ENCODE results near the gene GALNT17.

Gene GALNT17

DNA sequence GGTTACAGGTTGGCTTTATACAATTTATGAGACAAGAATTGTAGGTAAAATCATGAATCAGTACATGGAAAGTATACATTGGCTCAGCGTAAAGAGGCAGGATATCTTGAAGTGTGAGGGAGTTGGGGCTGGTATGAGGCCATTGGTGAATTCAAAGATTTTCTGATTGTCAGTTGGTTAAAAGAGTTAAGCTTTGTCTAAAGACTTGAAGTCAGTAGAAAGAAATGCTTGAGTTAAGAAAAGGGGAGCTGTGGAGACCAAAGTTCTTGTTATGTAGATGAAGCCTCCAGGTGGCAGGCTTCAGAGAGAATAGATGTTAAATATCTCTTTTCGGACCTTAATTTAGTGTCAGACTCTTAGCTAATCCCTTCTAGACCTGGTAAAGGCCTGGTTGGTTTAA is 341.0 kb downstream of the GALNT17 start:
- no peak for DNase-seq (ENCODE audit: low read depth)
- no peak overlapping the region for H3K4me3 ChIP-seq (ENCODE audit: low read depth, low read length)

DNA sequence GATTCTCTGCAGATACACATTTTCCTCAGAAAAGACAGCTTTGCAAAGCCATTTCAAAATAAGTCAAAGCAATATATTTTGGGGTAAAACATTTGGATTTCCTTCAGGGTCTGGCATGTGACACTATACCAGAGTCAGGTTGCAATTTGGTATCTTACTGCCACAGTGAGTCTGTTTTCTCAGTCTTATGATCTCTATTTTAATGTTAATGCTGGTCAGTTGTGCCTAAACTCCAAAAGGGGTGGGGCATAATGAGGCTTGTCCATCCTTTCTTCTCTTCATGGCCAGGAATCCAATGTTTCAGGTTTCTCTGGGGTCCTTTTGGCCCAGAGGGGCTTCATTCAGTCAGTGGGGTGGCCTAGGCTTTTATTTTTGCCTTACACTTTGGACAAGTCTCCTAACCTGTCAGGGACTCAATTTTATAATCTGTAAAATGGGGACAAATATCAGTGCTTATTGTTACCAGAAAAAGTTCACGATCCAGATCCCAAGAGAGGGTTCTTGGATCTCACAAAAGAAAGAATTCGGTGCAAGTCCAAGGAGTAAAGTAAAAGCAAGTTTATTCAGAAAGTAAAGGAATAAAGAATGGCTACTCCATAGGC is 341.5 kb downstream of the GALNT17 start:
- DNase-seq (ENCODE audit: low read depth) = no peak

DNA sequence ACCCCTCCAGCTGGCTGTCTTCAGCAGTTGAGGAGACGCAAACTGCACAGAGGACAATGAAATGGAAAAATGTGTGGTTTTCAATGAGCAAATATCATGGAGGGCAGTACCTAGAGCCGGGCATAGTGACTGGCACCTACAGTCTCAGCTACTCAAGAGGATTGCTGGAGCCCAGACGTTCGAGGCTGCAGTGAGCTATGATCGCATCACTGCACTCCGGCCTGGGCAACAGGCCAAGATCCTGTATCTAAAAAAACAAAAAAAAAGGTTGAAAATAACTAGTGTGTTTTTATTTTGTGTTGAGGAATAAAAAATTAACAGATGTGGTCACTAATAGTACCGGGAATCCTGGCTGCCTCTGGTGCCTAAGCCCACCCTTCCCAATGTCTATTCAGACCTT is 345.5 kb downstream of the GALNT17 start:
- no peak for DNase-seq (ENCODE audit: low read depth)
- H3K4me3 ChIP-seq (ENCODE audit: low read depth, low read length) = no peak overlapping the region

More for the DNA sequence above, 341.5 kb downstream of the GALNT17 start:
- no peak overlapping the region for H3K4me3 ChIP-seq (ENCODE audit: low read depth, low read length)

DNA sequence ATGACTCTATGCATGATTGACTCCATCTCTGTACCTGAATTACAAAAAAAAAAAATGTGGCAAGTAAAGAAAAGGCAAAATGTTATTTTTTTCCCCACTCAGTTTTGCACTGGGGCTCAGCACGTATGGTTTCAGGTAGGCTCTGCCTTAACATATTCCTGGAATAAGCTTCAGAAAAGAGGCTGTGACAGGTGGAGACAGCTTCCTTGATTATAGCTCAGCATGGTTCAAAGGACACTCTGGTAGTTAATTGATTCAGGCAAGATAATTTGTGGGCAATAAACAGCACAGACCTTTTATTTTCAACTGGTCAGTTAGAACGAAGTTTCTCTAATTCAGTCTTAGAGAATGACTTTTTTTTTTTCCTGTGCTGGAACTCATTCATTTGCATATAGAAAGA is 347.3 kb downstream of the GALNT17 start:
- DNase-seq (ENCODE audit: low read depth) = no peak
- no peak overlapping the region for H3K4me3 ChIP-seq (ENCODE audit: low read depth, low read length)

DNA sequence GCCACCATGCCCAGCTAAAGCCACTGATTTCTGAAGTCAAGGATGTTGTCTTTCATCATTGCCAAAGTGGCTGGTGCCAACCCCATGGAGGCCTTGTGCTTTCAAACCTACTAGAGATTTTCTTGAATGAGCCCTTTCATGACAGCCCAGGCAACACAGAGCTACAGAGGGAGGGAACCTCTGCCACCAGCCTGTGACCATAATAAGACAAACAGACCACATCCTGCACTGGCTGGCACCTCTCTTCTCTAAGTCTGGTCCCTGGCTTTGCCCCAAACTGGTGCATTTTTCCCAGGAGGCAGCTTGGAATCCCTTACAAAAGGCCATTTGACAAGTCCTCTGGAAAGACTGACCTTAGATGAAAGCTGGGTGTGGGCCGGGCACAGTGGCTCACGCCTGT is 348.8 kb downstream of the GALNT17 start:
- no peak overlapping the region for H3K4me3 ChIP-seq (ENCODE audit: low read depth, low read length)
- DNase-seq (ENCODE audit: low read depth) = no peak

DNA sequence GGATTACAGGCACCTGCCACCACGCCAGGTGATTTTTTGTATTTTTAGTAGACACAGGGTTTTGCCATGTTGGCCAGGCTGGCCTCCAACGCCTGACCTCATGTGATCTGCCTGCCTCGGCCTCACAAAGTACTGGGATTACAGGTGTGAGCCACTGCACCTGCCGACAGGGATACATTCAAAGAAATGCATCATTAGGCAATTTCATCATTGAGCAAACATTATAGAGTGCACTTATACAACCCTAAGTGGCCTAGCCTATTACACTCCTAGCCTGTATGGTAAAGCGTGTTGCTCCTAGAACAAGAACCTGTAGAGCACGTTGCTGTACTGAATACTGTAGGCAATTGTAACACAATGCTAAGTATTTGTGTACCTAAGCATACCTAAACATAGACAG is 350.3 kb downstream of the GALNT17 start:
- no peak overlapping the region for H3K4me3 ChIP-seq (ENCODE audit: low read depth, low read length)
- DNase-seq (ENCODE audit: low read depth) = no peak

DNA sequence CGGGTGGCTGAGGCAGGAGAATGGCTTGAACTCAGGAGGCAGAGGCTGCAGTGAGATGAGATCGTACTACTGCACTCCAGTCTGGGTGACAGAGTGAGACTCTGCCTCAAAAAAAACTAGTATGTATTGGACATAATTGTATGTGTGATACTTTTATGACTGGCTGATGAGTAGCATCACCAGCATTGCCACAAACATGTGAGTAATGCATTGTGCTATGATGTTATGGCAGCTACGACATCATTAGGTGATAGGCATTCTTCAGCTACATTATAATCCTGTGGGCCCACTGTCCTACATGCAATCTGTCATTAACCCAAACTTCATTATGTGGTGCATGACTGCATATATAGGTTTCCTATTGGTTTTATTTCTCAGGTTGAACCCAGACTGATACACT is 352.4 kb downstream of the GALNT17 start:
- DNase-seq (ENCODE audit: low read depth) = no peak
- H3K4me3 ChIP-seq (ENCODE audit: low read depth, low read length) = no peak overlapping the region

DNA sequence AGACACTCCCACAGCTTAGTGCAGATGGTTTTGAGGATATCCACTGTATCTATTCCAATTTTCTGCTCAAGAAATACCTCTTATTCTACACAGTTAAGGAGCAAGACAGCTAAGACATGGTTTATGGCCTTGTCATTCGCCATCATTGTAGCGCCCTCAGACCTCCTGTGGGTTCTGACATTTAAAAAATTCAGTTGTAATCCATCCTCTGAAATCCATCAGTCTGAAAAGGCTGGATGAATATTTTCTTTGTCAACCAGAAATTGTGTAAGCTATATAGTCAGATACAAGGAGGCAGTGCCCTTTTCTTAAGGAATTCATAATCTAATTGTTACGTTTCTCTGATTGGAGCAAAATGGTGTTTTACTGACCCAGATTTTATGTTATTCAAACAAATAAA is 353.6 kb downstream of the GALNT17 start:
- DNase-seq (ENCODE audit: low read depth) = no peak
- H3K4me3 ChIP-seq (ENCODE audit: low read depth, low read length) = no peak overlapping the region

DNA sequence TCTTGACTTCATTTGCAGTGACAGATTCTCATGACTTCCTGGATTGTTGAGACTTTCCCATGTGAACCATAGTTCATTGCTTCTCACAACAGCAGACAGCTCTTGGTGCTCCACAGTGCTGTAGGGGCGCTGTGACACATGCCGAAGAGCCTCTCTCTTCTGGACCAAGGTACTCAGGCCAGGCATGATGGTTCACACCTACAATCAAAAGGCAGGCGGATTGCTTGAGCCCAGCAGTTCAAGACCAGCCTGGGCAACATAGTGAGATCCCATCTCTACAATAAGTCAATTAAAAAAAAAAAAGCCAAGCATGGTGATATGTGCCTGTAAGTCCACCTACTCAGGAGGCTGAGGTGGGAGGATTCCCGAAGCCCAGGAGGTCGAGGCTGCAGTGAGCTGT is 354.5 kb downstream of the GALNT17 start:
- DNase-seq (ENCODE audit: low read depth) = no peak
- no peak overlapping the region for H3K4me3 ChIP-seq (ENCODE audit: low read depth, low read length)

DNA sequence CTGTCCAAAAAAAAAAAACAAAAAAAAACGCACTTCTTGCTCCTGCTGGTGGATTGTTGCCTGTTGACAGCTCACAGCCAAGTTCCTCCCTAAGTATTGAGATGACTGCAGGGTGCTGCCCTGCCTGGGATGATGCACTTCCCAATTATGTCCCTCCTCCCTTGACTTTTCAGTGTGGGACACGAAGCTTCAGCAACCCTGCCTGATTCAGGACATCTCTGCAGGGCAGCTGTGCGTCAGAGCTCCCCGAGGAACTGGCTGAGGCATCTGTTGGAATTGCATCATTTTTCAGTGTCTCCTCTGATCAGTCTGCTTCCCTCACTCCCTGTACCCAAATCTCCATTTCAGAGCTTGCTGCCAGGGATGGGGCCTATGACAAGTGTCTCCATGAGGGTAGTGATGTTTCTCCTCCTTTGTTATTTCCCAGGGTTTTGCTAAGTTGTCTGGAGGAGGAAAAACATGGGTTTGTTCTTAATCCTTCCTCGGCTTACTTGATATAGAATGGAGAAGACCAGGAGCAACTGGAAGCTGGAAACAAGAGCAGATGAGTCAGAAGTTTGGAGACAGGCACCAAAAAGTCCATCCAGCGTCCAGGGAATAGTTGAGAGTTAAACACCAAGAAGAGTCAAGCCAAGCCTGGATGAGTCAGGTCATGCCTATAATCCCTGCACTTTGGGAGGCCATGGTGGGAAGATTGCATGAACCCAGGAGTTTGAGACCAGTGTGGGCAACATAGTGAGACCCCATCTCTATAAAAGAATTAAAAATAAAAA is 355.1 kb downstream of the GALNT17 start:
- peak; percentile 97 for DNase-seq (ENCODE audit: low read depth)
- H3K4me3 ChIP-seq (ENCODE audit: low read depth, low read length) = no peak overlapping the region

DNA sequence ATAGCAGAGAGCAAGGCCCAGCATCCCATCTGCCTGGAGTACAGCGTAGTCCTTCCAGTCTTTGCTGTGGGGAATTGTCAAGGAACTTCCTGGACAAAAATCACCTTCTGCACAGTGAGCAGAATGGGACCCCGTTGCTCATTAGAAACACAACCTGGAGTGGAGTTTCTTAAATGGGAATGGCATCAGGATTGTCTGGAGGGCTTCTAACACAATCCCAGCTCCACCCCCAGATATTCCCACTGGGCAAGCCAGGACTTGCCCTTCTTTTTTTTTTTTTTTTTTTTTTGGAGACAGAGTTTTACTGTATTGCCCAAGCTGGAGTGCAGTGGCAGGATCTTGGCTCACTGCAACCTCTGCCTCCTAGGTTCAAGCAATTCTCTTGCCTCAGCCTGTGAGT is 356.4 kb downstream of the GALNT17 start:
- H3K4me3 ChIP-seq (ENCODE audit: low read depth, low read length) = no peak overlapping the region
- DNase-seq (ENCODE audit: low read depth) = peak; percentile 81

DNA sequence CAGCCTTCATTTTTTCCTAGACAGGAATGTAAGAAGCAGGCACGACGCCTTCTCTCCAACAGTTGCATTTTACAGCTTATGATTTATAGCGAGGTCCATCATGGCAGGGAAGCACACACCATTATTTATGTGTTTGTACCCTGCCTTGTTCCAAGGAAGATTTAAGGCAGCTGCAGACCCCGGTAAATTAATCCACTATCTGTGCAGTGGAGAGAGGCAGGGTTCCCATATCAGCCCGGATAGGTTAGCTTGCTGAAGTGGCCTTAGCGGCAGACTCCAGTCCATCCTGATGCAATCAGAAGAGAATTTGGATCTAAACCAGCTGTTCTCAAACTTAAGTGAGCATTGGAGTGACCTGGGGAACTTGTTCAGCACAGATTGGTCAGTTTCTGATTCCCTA is 359.4 kb downstream of the GALNT17 start:
- DNase-seq (ENCODE audit: low read depth) = peak; percentile 41

DNA sequence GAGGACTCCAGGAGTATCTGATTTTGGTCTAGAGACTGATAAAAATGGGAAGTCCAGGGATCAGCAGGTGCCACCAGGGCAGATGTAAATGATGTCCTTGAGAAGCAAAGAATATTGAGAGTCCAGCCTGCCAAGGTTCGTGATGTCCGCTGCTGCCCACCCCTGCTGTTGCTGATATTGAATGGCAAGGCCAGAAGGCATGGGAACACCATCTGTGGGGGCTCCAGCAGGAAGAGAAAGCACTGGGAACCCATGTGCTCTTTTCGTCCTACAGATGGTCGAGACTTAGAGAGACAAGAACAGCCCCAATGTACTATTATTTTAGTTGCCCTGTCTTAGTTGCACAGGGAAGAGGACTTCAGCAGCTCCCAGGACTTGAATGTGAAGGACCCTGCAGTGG is 363.9 kb downstream of the GALNT17 start:
- DNase-seq (ENCODE audit: low read depth) = no peak
- no peak overlapping the region for H3K4me3 ChIP-seq (ENCODE audit: low read depth, low read length)

More for the DNA sequence above, 359.4 kb downstream of the GALNT17 start:
- H3K4me3 ChIP-seq (ENCODE audit: low read depth, low read length) = no peak overlapping the region

DNA sequence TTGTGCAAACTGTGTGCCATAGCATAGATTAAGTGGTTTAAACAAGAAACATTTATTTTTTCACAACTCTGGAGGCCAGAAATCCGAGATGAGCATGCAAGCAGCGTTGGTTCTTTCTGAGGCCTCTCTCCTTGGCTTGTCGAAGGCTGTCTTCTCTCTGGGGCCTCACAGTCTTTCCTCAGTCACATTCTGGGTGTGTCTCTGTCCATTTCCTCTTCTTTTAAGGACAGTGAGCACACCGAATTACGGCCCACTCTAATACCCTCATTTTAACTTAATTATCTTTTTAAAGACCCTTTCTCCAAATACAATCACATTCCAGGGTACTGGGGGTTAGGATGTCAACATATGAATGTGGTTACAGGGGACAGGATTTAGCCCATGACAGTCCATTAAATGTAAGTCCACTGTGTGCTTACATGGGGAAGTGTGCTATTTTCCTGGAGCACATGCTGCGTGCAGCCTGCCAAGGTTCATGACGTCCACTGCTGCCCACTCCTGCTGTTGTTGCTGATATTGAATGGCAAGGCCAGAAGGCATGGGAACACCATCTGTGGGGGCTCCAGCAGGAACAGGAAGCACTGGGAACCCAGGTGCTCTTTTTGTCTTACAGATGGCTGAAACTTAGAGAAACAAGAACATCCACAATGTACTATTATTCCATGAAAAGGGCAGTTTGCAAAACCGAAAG is 365.5 kb downstream of the GALNT17 start:
- peak; percentile 56 for DNase-seq (ENCODE audit: low read depth)

DNA sequence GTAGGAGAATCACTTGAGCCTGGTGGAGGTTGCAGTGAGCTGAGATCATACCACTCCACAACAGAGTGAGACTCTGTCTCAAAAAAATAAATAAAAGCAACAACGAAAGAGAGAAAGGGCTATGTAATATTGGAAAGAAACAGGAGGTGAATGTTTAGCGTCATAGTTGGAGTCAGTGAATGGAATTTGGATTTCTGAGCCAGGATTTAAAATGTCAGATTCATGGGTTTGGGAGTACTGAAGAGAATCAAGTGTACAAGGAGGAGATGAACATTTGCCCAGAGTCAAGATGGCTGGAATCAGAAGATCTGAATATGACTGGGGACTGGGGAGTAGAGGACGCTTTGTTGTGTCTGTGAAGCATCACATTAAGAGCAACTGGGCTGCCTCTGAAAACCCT is 366.4 kb downstream of the GALNT17 start:
- H3K4me3 ChIP-seq (ENCODE audit: low read depth, low read length) = no peak overlapping the region
- no peak for DNase-seq (ENCODE audit: low read depth)

More for the DNA sequence above, 365.5 kb downstream of the GALNT17 start:
- H3K4me3 ChIP-seq (ENCODE audit: low read depth, low read length) = no peak overlapping the region

DNA sequence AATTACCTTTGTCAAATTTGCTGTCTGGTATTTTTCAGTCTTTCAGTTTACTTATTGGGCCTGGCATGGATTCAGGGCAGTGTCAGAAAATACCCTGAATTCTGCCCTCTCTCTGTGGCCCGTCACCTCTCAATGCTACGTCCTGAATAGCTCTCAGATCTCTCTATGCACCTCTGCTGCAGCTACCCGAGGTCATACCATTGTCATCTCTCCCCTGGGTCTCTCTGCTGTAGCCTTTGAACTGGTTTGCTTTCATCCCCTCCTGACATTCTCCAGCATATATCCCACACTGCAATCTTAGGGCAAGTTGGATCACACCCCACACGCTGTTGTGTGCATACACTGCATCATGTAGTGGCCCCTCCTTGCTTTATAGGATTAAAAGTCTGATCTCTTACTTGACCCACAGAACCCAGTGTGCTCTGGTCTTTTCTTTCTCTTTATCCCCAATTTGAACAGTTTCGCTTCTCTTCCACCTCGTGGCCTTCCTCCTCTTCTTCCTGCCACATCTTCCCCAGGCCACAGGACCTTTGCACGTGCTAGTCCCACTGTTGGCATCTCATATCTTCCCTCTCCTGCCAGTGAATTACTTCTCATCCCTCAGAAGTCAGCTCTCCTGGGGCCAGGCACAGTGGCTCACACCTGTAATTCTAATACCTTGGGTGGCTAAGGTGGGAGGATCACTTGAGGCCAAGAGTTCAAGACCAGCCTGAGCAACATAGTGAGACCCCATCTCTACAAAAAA is 372.9 kb downstream of the GALNT17 start:
- no peak overlapping the region for H3K4me3 ChIP-seq (ENCODE audit: low read depth, low read length)

DNA sequence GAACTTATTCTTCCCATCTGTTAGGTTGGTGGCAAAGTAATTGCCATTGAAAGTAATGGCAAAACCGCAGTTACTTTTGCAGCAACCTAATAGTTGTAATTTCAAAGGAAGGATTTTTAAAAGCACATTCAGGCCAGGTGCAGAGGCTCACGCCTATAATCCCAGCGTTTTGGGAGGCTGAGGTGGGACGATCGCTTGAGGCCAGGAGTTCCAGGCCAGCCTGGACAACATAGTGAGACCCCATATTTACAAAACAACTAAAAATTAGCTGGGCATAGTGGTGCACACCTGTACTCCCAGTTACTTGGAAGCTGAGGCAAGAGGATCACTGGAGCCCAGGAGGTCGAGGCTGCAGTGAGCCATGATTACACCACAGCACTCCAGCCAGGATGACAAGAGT is 374.9 kb downstream of the GALNT17 start:
- H3K4me3 ChIP-seq (ENCODE audit: low read depth, low read length) = no peak overlapping the region
- DNase-seq (ENCODE audit: low read depth) = no peak

More for the DNA sequence above, 372.9 kb downstream of the GALNT17 start:
- no peak for DNase-seq (ENCODE audit: low read depth)

DNA sequence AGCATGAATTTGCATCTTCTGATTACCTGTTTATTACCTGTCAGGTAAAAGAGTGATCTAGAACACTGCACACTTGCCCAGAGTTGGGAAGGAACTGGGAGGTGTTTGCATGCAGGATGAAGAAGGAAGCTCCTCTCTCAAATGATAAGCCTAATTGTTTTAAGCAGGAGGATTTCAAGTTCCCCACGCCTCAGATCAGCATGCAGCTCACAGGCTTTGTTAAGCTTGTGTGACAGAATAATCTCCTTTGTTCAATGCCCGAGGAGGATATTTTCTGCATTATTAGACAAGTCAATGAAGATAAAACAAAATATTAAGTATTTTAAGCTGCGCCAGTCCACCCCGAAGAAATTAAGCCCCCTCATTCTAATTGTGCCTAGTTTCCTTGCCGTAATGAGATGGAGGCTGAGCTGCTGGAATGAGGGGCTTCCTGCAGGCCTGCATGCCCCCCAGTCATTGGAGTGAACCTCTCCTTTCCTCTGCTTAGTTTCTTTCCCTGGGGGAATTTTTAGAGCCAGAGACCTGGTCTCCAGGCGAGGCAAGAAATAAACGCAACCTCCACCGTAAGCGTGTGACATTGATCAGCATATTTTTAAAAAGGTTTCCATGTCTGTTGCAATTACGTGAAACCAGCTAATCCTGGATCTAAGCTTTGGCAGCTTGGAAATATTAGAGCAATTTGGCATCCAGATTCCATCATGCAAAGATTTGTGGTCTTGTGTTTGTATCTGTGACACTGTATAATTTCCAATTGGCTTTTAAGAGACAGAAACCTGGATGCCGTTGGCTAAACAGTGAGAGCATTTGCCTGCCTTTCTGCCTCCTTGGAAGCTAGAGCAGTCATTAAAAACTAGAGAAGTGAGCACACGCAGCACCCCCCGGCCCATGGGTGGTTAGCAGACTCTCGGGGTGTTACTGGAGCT is 376.0 kb downstream of the GALNT17 start:
- H3K4me3 ChIP-seq (ENCODE audit: low read depth, low read length) = no peak overlapping the region
- no peak for DNase-seq (ENCODE audit: low read depth)

DNA sequence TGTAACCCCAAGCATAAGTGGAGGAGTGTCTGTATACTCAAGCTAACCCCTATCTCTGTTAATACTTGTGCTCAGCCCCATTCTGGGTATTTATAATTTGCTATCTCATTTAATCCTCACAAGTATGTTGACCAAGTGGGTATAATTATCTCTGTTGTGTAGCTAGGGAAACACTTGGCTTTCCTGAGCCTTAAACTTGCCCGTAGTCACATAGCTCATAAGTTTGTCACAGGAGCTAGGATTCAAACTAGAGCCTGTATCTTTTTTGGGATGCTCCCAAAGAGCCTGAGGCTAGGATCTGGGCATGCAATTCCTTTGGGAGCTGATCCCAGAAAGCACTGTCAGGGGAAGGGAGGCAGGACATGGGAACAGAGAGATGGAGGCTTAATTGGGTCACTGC is 377.4 kb downstream of the GALNT17 start:
- no peak for DNase-seq (ENCODE audit: low read depth)

More for the DNA sequence above, 377.4 kb downstream of the GALNT17 start:
- H3K4me3 ChIP-seq (ENCODE audit: low read depth, low read length) = no peak overlapping the region

Measured in skeletal muscle cell (primary cell).